IPS DF 6.9 (cell line): Measurements from ENCODE around the gene FICD.

Experiments
- DNase-seq: peaks from one replicate; pipeline ENCODE4 v3.0.0-alpha.2; 2013; ENCODE audit warnings: low read depth, low spot score
- H3K27ac ChIP-seq: one replicate; pipeline ENCODE4 v1.5.1; 2013; ENCODE audit warnings: low read length, control low read depth
- H3K27me3 ChIP-seq: 2 replicates; pipeline ENCODE4 v1.6.1; 2013; ENCODE audit warnings: mild to moderate bottlenecking, low read length; ENCODE audit not compliant: control insufficient read depth, insufficient read depth
- H3K36me3 ChIP-seq: 2 replicates; pipeline ENCODE4 v1.6.1; 2013; ENCODE audit warnings: low read length; ENCODE audit not compliant: control insufficient read depth, insufficient read depth
- H3K4me1 ChIP-seq: 2 replicates; pipeline ENCODE4 v1.6.1; 2013; ENCODE audit warnings: low read length; ENCODE audit not compliant: control insufficient read depth, insufficient read depth
- H3K4me3 ChIP-seq: 2 replicates; pipeline ENCODE4 v1.5.1; 2013; ENCODE audit warnings: mild to moderate bottlenecking, low read length
- H3K9me3 ChIP-seq: 2 replicates; pipeline ENCODE4 v1.6.1; 2013; ENCODE audit warnings: low read length, inconsistent platforms; ENCODE audit not compliant: control insufficient read depth, insufficient read depth
- WGBS: extraction: QIAGEN DNeasy Blood & Tissue Kit; methylation state at CpG from one replicate; pipeline ENCODE4 v1.1.7; 2013; ENCODE audit warnings: mixed read lengths, missing lambda C conversion rate; ENCODE audit not compliant: insufficient read length, insufficient coverage; 5-methylcytosine and 5-hydroxymethylcytosine counted together

The FICD gene

DNA sequence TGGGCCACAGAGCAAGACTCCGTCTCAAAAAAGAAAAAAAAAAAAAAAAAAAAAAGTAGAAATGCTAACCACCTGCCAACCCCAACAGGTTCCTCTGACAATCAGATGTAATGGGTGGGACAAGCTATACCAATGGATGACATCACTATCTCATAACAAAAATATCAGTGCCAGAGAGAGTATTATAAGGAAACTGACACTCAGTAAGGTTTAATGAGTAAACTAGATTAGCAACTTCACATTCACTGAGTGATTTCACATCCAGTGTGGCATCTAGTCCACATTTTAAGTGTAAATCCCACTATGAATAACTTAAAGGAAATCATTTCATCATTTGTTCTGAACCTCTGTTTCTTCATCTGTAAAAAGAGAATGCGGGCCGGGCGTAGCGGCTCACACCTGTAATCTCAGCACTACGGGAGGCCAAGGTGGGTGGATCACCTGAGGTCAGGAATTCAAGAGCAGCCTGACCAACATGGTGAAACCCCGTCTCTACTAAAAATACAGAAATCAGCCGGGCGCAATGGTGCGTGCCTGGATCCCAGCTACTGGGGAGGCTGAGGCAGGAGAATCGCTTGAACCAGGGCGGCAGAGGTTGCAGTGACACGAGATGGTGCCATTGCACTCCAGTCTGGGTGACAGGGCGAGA is 44.1 kb downstream of the FICD start:
- DNase-seq, result no peak
- Histone ChIP-seq H3K4me1 (0 out of 2 replicates have a peak, but pooled peaks cover 3% of the 10 kb centered on the region), H3K36me3 (no peaks in the 10 kb centered on the region), H3K4me3 (no peak overlapping the region), H3K9me3 (no peaks in the 10 kb centered on the region), H3K27ac (no peak overlapping the region), H3K27me3 (no peaks in the 10 kb centered on the region)
- WGBS, result no CpG with 5 or more reads among the region's 14 CpGs

DNA sequence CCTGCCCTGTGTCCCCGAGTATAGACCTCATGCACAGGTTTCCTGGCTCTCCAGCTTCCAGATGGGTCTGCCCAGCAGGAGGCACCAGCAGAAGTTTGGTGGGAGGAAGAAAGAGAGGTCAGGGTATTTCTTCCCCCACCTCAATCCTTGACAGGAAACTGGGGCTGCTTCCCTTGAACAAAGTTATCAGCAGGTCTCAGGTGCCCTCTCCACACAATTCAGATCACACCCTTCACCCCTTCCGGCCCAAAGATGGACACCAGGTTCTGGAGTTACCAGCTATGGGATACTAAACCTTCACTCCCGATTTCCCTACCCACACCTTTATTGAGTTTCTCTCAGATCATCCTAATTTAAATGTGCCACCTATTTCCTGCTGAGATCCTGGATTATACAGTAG is 44.7 kb downstream of the FICD start:
- no peak for DNase-seq
- Histone ChIP-seq H3K27me3 (no peaks in the 10 kb centered on the region), H3K27ac (no peak overlapping the region), H3K4me1 (0 out of 2 replicates have a peak, but pooled peaks cover 3% of the 10 kb centered on the region), H3K4me3 (peak overlapping the region; percentile 72; the same call in 1 of the 2 replicates), H3K36me3 (peaks cover 4% of the 10 kb centered on the region; the same call in 1 of the 2 replicates), H3K9me3 (no peaks in the 10 kb centered on the region)
- no CpG with 5 or more reads among the region's 3 CpGs for WGBS

- WGBS, result no CpG with 5 or more reads among the region's 12 CpGs
- H3K36me3 ChIP-seq, result peaks cover 8% of the 10 kb centered on the region; the same call in 1 of the 2 replicates
- no peaks in the 10 kb centered on the region for H3K9me3 ChIP-seq
Measured at GRCh38 chr12:108560321-108560721, 45.2 kb downstream of the FICD start.

DNA sequence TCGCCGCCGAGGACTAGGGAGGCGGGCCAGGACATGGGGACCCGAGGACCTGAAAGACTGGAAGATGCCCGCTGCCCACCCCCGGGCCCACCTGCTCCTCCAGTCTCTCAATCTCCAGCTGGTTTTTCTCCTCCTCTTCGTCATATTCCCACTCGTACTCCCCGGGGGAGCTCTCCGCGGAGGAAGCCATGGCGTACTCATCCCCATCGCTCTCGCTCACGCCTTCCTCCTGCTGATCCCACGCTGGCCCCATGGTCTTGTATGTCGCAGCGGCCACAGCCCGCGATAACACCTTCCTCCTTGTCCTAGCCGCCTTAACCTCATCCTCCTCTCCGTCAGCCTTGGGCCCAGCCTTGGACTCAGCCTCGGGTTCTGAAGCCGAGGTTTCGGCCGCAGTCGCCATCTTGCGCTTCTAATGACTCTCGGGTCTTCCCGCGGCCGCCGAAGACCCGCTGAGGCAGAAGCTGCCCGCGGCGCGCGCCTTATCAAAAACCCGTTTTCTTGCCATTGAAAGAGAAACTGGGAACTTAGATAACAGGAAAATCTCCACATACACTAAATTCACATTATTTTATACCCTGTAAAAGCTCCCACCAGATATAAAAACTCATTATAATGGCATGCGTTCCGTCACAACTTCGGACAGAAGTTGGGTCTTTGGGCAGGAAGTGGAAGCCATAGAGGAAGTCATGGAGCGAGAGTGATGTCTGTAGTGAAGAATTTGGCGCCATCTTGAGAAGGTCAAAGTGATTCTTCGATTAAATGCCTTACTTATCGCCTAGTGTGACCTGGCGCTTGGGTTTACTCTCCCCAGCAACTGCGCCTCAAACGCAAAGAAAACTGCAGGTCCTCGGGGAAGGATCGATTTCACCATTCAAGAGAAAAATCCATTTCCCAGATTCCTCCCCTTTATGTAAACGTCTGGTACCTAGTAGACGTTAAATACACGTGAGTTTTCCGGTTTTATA is 46.0 kb downstream of the FICD start, which contains the start of gene SART3:
Gene SART3 (minus strand): TSS at position 422 of the 968 bp plus-strand sequence. CDS start 19 bp downstream, at position 403.
- WGBS, result no CpG with 5 or more reads among the region's 57 CpGs

More at GRCh38 chr12:108560321-108560721, 45.2 kb downstream of the FICD start:
- Histone ChIP-seq H3K4me1 (0 out of 2 replicates have a peak, but pooled peaks cover 3% of the 10 kb centered on the region), H3K27ac (no peak overlapping the region), H3K4me3 (peak overlapping the region; percentile 72), H3K27me3 (no peaks in the 10 kb centered on the region)
- no peak for DNase-seq

DNA sequence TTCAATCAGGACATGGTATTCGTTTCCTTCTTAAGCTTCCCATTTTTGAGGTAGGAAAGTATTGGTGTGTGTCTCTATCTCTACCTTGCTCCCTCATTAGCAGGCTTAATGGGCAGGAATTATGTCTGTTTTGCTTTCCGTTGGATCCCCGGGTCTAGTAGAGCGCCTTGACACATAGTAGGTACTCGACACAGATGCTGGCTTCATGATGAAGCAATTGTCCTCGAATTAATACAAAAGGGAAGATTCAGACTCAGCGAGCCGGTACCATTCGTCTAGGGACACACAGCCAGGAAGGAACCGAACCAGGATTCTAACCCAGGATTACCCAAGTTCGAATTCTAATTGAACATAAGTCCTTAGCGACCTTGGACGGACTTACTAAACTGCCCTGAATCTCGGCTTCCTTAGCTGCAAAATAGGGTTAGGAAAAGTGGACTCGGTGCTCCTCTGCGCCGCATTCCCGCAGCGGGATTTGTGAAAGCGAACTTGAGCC is 46.8 kb downstream of the FICD start:
- H3K4me3 ChIP-seq, result peak overlapping the region; percentile 72; the same call in 1 of the 2 replicates
- H3K27ac ChIP-seq, result no peak overlapping the region
- H3K36me3 ChIP-seq, result peaks cover 16% of the 10 kb centered on the region; the same call in 1 of the 2 replicates
- H3K27me3 ChIP-seq, result no peaks in the 10 kb centered on the region
- no peak for DNase-seq
- H3K9me3 ChIP-seq, result no peaks in the 10 kb centered on the region
- no CpG with 5 or more reads among the region's 20 CpGs for WGBS
- 0 out of 2 replicates have a peak, but pooled peaks cover 3% of the 10 kb centered on the region for H3K4me1 ChIP-seq

More for the DNA sequence above, 46.0 kb downstream of the FICD start, which contains the start of gene SART3:
- Histone ChIP-seq H3K27ac (no peak within 1 kb of the TSS), H3K9me3 (no peaks in the 10 kb centered on the region), H3K4me1 (0 out of 2 replicates have a peak, but pooled peaks cover 3% of the 10 kb centered on the region), H3K4me3 (peak within 1 kb of the TSS; percentile 72), H3K27me3 (no peaks in the 10 kb centered on the region), H3K36me3 (peaks cover 10% of the 10 kb centered on the region; the same call in 1 of the 2 replicates)
- peak; percentile 77 for DNase-seq

DNA sequence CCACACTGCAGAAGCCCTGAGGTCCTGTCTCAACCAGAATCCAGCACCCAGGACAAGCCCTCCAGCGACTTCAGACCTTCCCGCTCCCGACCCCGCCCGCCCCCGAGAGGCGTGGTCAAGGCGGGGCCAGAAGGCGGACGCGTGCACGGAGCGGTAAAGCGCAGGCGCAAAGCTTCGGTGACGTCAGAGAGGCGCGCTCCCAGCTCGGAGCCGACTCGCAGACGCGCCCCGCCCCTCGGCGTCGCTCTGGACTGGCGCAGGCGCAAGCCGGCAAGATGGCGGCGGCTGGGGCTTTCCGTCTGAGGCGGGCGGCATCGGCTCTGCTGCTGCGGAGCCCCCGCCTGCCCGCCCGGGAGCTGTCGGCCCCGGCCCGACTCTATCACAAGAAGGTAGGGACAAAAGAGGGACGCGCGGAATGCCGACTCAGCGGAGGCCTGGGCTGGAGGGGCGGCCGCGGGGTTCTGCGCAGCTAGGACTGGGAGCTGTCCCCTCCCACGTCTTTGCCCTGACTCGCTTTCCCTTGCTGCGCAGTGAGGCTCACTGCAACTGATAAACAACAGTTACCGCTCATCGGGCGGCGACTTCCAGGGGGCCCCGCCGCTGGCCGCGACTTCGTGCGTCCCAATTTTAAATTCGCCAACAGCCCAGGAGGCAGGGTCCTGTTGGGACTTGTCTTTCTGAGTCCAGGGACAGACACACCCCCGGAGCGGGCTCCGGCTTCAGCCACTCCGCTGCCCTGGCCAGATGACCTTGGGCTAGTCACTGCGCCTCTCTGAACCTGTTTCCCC is 47.5 kb downstream of the FICD start, which contains the start of gene ISCU:
Gene ISCU (plus strand): TSS at position 249 of the 788 bp plus-strand sequence. CDS start 27 bp downstream, at position 276.
- Histone ChIP-seq H3K4me1 (0 out of 2 replicates have a peak, but pooled peaks cover 3% of the 10 kb centered on the region), H3K36me3 (peaks cover 18% of the 10 kb centered on the region; the same call in 1 of the 2 replicates)
- WGBS, result no CpG with 5 or more reads among the region's 72 CpGs

GRCh38 chr12:108563136-108563803 is 48.2 kb downstream of the FICD start:
- Histone ChIP-seq H3K36me3 (peaks cover 18% of the 10 kb centered on the region; the same call in 1 of the 2 replicates), H3K27ac (no peak overlapping the region), H3K9me3 (no peaks in the 10 kb centered on the region), H3K27me3 (no peaks in the 10 kb centered on the region), H3K4me1 (0 out of 2 replicates have a peak, but pooled peaks cover 3% of the 10 kb centered on the region), H3K4me3 (peak overlapping the region; percentile 87; the same call in 1 of the 2 replicates)
- DNase-seq, result no peak
- WGBS, result no CpG with 5 or more reads among the region's 14 CpGs

More for the DNA sequence above, 47.5 kb downstream of the FICD start, which contains the start of gene ISCU:
- Histone ChIP-seq H3K27ac (no peak within 1 kb of the TSS), H3K9me3 (no peaks in the 10 kb centered on the region), H3K4me3 (peak within 1 kb of the TSS; percentile 87), H3K27me3 (no peaks in the 10 kb centered on the region)
- DNase-seq, result peak; percentile 92

DNA sequence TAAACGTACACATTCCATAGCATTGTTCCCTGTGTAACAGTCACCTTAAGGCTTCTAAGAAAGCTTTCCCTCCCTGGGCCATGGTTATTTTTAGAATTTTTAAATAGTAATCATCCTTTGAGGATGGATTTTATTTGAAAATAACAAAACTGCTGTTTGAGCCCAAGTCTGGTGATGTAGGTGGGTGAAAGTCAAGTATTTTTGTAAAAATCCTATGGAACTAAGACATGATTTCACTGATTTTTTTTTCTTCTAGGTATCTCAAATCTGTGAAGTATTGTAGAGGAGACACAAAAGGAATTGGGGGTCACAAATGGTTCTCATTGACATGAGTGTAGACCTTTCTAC is 48.7 kb downstream of the FICD start:
- peaks cover 21% of the 10 kb centered on the region; the same call in 1 of the 2 replicates for H3K36me3 ChIP-seq
- no peak overlapping the region for H3K4me3 ChIP-seq

GRCh38 chr12:108564724-108565123 is 49.6 kb downstream of the FICD start:
- Histone ChIP-seq H3K9me3 (no peaks in the 10 kb centered on the region), H3K36me3 (peaks cover 21% of the 10 kb centered on the region; the same call in 1 of the 2 replicates), H3K4me3 (no peak overlapping the region), H3K27me3 (no peaks in the 10 kb centered on the region), H3K27ac (no peak overlapping the region), H3K4me1 (0 out of 2 replicates have a peak, but pooled peaks cover under 1% of the 10 kb centered on the region)
- DNase-seq, result no peak

More for the DNA sequence above, 48.7 kb downstream of the FICD start:
- Histone ChIP-seq H3K4me1 (0 out of 2 replicates have a peak, but pooled peaks cover 3% of the 10 kb centered on the region), H3K27me3 (no peaks in the 10 kb centered on the region), H3K27ac (no peak overlapping the region), H3K9me3 (no peaks in the 10 kb centered on the region)
- WGBS, result no CpG with 5 or more reads among the region's 1 CpG
- DNase-seq, result no peak
